ENCODE measurements around the gene PHKA2.

DNA sequence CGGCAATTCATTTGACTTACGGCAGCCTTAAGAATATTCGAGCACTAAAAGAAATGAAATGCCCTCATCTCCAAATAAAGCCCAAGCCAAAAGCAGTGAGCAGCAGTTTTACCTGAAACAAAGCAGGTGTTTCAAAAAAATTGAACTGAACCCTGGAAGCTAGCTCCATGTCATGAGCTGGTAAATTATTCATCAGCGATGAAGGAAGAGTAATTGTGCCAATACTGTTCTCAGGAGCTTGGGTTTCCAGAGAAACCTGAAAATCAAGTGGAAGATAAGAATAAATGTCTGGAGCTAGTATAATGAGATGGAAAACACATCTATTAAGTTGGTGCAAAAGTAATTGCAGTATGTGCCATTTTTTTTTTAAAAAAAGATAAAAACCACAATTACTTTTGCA lies 24.0 kb upstream of the PHKA2 start:
- TF ChIP-seq, protein P1, sequence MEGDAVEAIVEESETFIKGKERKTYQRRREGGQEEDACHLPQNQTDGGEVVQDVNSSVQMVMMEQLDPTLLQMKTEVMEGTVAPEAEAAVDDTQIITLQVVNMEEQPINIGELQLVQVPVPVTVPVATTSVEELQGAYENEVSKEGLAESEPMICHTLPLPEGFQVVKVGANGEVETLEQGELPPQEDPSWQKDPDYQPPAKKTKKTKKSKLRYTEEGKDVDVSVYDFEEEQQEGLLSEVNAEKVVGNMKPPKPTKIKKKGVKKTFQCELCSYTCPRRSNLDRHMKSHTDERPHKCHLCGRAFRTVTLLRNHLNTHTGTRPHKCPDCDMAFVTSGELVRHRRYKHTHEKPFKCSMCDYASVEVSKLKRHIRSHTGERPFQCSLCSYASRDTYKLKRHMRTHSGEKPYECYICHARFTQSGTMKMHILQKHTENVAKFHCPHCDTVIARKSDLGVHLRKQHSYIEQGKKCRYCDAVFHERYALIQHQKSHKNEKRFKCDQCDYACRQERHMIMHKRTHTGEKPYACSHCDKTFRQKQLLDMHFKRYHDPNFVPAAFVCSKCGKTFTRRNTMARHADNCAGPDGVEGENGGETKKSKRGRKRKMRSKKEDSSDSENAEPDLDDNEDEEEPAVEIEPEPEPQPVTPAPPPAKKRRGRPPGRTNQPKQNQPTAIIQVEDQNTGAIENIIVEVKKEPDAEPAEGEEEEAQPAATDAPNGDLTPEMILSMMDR (IDR thresholded peaks at IDR 0.05): no peak
- TF ChIP-seq POLR2A (IDR thresholded peaks at IDR 0.05): no peak

Data from uterus (tissue), 2 donors.